ENCODE measurements around the gene CAMK2B. TPM values are rescaled to one million over a fixed set of nuclear protein-coding genes. Genes with fewer than 3 reads are reported as not detected.
A peak's percentile ranks its signal among the peaks of the same experiment; 100 is the strongest.

Gene CAMK2B
- total RNA-seq, 5 donors from 2014 or later (not counting 1 experiment from before 2014, with no cell fraction given), result 0.35 TPM; not detected in 4

DNA sequence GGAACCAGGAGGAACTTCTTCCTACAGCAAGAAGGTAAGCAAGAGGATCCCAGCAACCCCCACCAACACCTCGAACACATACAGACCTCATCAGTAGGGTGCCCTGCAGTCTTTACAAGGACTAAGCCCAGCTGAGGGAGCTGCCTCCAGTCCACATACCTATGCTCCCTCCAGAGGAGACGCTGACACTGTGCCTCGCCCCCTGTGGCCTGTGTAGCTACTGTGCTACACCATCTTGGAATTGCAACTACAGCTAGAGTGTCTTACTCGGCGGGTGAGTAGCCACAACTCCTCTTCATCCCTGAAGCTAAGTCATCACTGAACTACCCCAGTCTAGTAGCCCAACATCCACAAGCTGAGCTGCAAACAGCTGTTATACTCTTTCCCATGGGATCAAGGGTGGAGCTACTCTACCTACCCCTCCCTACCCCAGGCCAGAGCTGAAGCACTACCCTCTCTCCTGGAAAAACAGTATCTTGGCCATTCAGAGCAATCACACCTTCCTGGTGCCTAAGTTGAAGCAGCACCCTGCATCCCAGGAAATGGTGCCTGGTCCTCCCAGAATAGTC lies 42.2 kb upstream of the CAMK2B start:
- WGBS (ENCODE audit: insufficient coverage), result 90% methylated on average over 5 of the region's 5 CpGs
- peaks cover 36 to 40% of the 10 kb centered on the region in 2 donors for H3K27me3 Mint-ChIP-seq
- peaks cover under 1% of the 10 kb centered on the region for H3K36me3 Mint-ChIP-seq
- Histone ChIP-seq H3K9me3 (no peaks in the 10 kb centered on the region), H3K4me3 (ENCODE audit: control insufficient read depth in 1 of 2, extremely low read depth in 1 of 2, low read length in 1 of 2) (no peak overlapping the region), H3K27ac (ENCODE audit: low read length) (no peak overlapping the region), H3K27me3 (replicated peaks in 1 of 2; ENCODE audit: control insufficient read depth in 2 of 2, extremely low read depth in 1 of 2, insufficient read depth in 2 of 2, low read length in 1 of 2) (peaks cover 4 to 26% of the 10 kb centered on the region in 2 experiments), H3K36me3 (ENCODE audit: control insufficient read depth in 2 of 2, extremely low read depth in 1 of 2, insufficient read depth in 1 of 2, low read length in 1 of 2) (no peaks in the 10 kb centered on the region), H3K4me1 (ENCODE audit: control insufficient read depth in 1 of 2, extremely low read depth in 1 of 2, insufficient read depth in 2 of 2, low read length in 2 of 2) (no peaks in the 10 kb centered on the region)
- peaks cover 7 to 16% (median 9%) of the 10 kb centered on the region in 3 donors for H3K4me1 Mint-ChIP-seq
- H3K9me3 Mint-ChIP-seq, result peaks cover 0 to 13% (median 0%) of the 10 kb centered on the region in 3 donors
- no peak overlapping the region for H3K4me3 Mint-ChIP-seq
- no peak overlapping the region for H3K27ac Mint-ChIP-seq
- no peak for DNase-seq
- no peak for ATAC-seq (replicated peaks in 1 of 4)
- ChIA-PET CTCF (no interaction called here), POLR2A (no interaction called here)

DNA sequence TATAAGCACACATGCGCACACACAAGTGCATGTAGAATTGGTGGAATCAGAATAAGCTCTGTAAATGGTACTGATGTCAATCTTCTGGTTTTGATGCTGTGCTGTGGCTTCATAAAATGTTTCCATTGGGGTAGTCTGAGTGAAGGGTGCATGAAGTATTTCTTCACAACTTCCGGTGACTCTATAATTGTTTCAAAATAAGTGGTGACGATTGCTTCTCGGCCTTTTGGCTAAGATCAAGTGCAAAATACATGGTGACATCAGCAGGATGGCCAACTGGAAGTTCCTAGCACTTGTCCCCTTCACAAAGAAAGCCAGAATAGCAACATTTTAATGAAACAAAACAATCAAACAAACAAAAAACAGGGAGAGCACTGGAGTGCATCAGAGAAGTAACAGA lies 41.6 kb upstream of the CAMK2B start:
- Mint-ChIP-seq H3K4me3 (no peak overlapping the region), H3K27ac (no peak overlapping the region), H3K27me3 (peaks cover 36 to 46% of the 10 kb centered on the region in 2 donors), H3K9me3 (peaks cover 0 to 13% (median 0%) of the 10 kb centered on the region in 3 donors), H3K4me1 (peaks cover 7 to 14% (median 9%) of the 10 kb centered on the region in 3 donors), H3K36me3 (peaks cover 6% of the 10 kb centered on the region)
- Histone ChIP-seq H3K4me1 (ENCODE audit: control insufficient read depth in 1 of 2, extremely low read depth in 1 of 2, insufficient read depth in 2 of 2, low read length in 2 of 2) (no peaks in the 10 kb centered on the region), H3K9me3 (no peaks in the 10 kb centered on the region), H3K4me3 (ENCODE audit: control insufficient read depth in 1 of 2, extremely low read depth in 1 of 2, low read length in 1 of 2) (no peak overlapping the region), H3K36me3 (ENCODE audit: control insufficient read depth in 2 of 2, extremely low read depth in 1 of 2, insufficient read depth in 1 of 2, low read length in 1 of 2) (no peaks in the 10 kb centered on the region), H3K27me3 (replicated peaks in 1 of 2; ENCODE audit: control insufficient read depth in 2 of 2, extremely low read depth in 1 of 2, insufficient read depth in 2 of 2, low read length in 1 of 2) (peaks cover 4 to 26% of the 10 kb centered on the region in 2 experiments), H3K27ac (ENCODE audit: low read length) (no peak overlapping the region)
- 92% methylated on average over 2 of the region's 4 CpGs for WGBS (ENCODE audit: insufficient coverage)
- POLR2A ChIA-PET, result no interaction called here
- no peak for ATAC-seq (replicated peaks in 1 of 4)
- CTCF ChIA-PET, result no interaction called here
- no peak for DNase-seq

DNA sequence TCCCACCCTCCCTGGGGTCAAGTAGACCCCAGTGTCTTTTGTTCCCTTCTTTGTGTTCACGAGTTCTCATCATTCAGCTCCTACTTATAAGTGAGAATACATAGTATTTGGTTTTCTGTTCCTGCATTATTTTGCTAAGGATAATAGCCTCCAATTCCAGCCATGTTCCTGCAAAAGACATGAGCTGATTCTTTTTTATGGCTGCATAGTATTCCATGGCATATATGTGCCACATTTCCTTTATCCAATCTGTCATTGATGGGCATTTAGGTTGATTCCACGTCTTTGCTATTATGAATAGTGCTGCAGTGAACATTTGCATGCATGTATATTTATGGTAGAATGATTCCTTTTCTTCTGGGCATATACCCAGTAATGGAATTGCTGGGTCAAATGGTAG lies 28.3 kb upstream of the CAMK2B start:
- no peak overlapping the region for H3K27ac ChIP-seq (ENCODE audit: low read length)
- no CpG with 5 or more reads among the region's 2 CpGs for WGBS (ENCODE audit: insufficient coverage)
- ChIA-PET POLR2A (no interaction called here), CTCF (no interaction called here)
- no peaks in the 10 kb centered on the region for H3K9me3 ChIP-seq
- no peaks in the 10 kb centered on the region for H3K4me1 ChIP-seq (ENCODE audit: control insufficient read depth in 1 of 2, extremely low read depth in 1 of 2, insufficient read depth in 2 of 2, low read length in 2 of 2)
- peaks cover 0 to 17% of the 10 kb centered on the region in 2 experiments for H3K27me3 ChIP-seq (replicated peaks in 1 of 2; ENCODE audit: control insufficient read depth in 2 of 2, extremely low read depth in 1 of 2, insufficient read depth in 2 of 2, low read length in 1 of 2)
- no peak overlapping the region for H3K27ac Mint-ChIP-seq
- H3K4me1 Mint-ChIP-seq, result no peaks in the 10 kb centered on the region
- DNase-seq (no peak), ATAC-seq (replicated peaks in 1 of 4) (no peak)
- peaks cover 9 to 30% (median 9%) of the 10 kb centered on the region in 3 donors for H3K9me3 Mint-ChIP-seq
- H3K36me3 ChIP-seq (ENCODE audit: control insufficient read depth in 2 of 2, extremely low read depth in 1 of 2, insufficient read depth in 1 of 2, low read length in 1 of 2), result no peaks in the 10 kb centered on the region
- no peak overlapping the region for H3K4me3 Mint-ChIP-seq
- H3K4me3 ChIP-seq (ENCODE audit: control insufficient read depth in 1 of 2, extremely low read depth in 1 of 2, low read length in 1 of 2), result no peak overlapping the region
- H3K27me3 Mint-ChIP-seq, result peaks cover 29 to 45% of the 10 kb centered on the region in 2 donors
- H3K36me3 Mint-ChIP-seq, result peaks cover 12% of the 10 kb centered on the region

DNA sequence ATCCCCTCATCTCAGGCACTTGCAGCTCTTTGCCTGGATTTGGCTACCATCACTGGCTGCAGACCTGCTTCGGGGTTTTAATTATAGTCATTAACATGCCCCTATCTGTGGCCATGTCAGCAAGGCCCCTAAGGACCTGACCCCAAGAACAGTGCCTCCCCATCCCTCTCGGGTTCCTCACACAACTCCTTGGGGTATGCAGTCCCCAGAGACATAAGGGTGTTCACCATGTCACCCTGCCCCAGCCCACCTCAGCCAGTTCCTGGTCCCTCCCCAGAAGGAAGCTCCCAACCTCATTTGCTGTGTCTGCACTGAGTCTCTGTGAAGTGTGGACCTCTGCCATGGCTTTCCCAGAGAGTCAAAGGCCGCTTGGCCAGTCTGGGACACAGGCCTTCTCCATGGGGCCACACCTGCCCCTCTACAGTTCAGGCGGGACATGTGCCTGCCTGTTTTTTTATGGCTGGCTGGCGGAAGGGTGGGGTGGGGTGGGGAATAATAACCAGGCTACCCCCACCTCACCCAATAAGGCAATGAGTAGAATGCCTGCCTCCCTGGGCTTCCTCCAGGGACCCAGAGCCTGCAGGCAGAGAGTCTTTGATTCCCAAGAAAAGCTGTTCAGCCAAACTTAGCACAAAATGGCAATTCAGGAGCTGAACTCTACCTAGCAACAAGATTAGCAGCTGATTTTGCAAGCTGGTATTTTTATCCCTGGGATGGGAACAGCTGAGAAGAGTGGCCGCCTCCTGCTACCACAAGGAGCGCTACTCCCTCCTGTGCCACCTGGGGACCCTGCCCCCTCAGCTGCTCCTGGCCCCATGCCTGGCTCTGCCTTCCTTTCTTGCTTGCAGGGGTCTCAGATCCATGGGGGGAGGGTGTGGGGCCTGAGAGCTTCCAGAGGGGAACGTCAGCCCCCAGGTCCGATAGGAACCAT lies 23.7 kb upstream of the CAMK2B start:
- ATAC-seq (replicated peaks in 1 of 4) (no peak), DNase-seq (no peak)
- H3K4me3 Mint-ChIP-seq, result no peak overlapping the region
- H3K36me3 Mint-ChIP-seq, result peaks cover 12% of the 10 kb centered on the region
- peaks cover 33 to 36% of the 10 kb centered on the region in 2 donors for H3K27me3 Mint-ChIP-seq
- 82% methylated on average over 5 of the region's 9 CpGs for WGBS (ENCODE audit: insufficient coverage)
- Histone ChIP-seq H3K9me3 (no peaks in the 10 kb centered on the region), H3K27ac (ENCODE audit: low read length) (no peak overlapping the region), H3K4me1 (ENCODE audit: control insufficient read depth in 1 of 2, extremely low read depth in 1 of 2, insufficient read depth in 2 of 2, low read length in 2 of 2) (no peaks in the 10 kb centered on the region), H3K36me3 (ENCODE audit: control insufficient read depth in 2 of 2, extremely low read depth in 1 of 2, insufficient read depth in 1 of 2, low read length in 1 of 2) (no peaks in the 10 kb centered on the region), H3K4me3 (ENCODE audit: control insufficient read depth in 1 of 2, extremely low read depth in 1 of 2, low read length in 1 of 2) (no peak overlapping the region), H3K27me3 (replicated peaks in 1 of 2; ENCODE audit: control insufficient read depth in 2 of 2, extremely low read depth in 1 of 2, insufficient read depth in 2 of 2, low read length in 1 of 2) (peaks cover 0 to 33% of the 10 kb centered on the region in 2 experiments)
- ChIA-PET POLR2A (no interaction called here), CTCF (interaction anchor here (0.6 to 0.8 kb wide), 2 partner anchors 132 to 216 kb away, joined by 3 read pairs; no protein-coding TSS in a partner anchor)
- H3K27ac Mint-ChIP-seq, result no peak overlapping the region
- H3K9me3 Mint-ChIP-seq, result peaks cover 0 to 19% (median 9%) of the 10 kb centered on the region in 3 donors
- H3K4me1 Mint-ChIP-seq, result no peaks in the 10 kb centered on the region

DNA sequence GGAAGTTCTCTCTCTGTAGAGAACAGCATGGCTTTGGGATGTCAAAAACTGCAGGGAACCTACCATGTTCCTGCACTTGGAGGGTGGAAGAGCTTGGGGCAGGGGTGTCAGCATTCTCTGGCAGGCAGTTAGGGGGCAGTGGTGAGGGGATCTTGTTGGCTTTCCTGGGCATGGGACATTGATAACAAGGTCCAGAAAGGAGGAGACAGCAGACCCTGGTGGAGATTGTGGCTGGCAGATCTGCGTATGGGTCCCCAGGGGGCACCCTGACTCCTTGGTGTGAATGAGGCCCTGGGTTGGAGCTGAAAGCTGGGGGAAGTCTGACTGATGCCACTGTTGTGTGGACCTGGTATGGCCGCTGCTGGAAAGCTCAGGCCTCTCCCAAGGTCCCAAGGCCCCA lies 22.9 kb upstream of the CAMK2B start:
- no peak for ATAC-seq (replicated peaks in 1 of 4)
- CTCF ChIA-PET, result interaction anchor here (0.6 to 0.8 kb wide), 3 partner anchors 133 to 397 kb away, joined by 3 read pairs; no protein-coding TSS in a partner anchor
- 78% methylated on average over 1 of the region's 2 CpGs for WGBS (ENCODE audit: insufficient coverage)

DNA sequence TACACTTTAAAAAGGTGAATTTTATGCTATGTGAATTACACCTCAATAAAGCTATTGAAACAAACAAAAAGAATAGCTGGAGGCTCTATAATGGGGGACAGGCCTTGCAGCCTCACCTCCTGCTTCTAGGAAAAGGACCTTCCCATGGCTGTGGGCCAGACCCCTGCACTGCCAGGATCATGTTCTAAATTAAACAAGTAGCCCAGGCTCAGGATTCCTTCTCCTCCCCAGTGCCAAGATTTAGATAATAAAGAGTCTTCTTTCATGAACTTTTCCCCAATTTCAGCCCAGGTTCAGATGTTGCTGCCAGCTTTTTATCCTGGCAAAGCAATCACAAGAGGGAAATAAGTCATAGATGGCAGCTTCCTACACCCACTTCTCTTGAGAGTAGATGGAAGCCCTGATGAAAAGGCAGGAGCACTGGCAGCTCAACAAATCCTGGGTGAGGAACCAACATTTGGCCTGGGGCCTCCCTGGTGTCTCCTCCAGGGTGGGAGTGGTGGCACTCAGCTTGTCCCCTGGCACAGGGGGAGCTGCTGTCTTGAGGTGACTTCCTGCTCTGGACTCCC lies 22.2 kb upstream of the CAMK2B start:
- ATAC-seq (replicated peaks in 1 of 4), result no peak
- ChIA-PET POLR2A (interaction anchor here in 1 of 2 donors (0.6 kb wide), 1 partner anchor 810 kb away, joined by 6 read pairs; the partner anchor contains the start of gene RAMP3), CTCF (interaction anchor here (0.6 to 0.7 kb wide), 3 partner anchors 133 to 398 kb away, joined by 3 read pairs; no protein-coding TSS in a partner anchor)

More for the DNA sequence above, 22.9 kb upstream of the CAMK2B start:
- H3K27me3 Mint-ChIP-seq, result peaks cover 33 to 36% of the 10 kb centered on the region in 2 donors
- Histone ChIP-seq H3K27me3 (replicated peaks in 1 of 2; ENCODE audit: control insufficient read depth in 2 of 2, extremely low read depth in 1 of 2, insufficient read depth in 2 of 2, low read length in 1 of 2) (peaks cover 0 to 33% of the 10 kb centered on the region in 2 experiments), H3K9me3 (no peaks in the 10 kb centered on the region), H3K36me3 (ENCODE audit: control insufficient read depth in 2 of 2, extremely low read depth in 1 of 2, insufficient read depth in 1 of 2, low read length in 1 of 2) (no peaks in the 10 kb centered on the region), H3K4me3 (ENCODE audit: control insufficient read depth in 1 of 2, extremely low read depth in 1 of 2, low read length in 1 of 2) (no peak overlapping the region), H3K4me1 (ENCODE audit: control insufficient read depth in 1 of 2, extremely low read depth in 1 of 2, insufficient read depth in 2 of 2, low read length in 2 of 2) (no peaks in the 10 kb centered on the region), H3K27ac (ENCODE audit: low read length) (no peak overlapping the region)
- H3K36me3 Mint-ChIP-seq, result peaks cover 12% of the 10 kb centered on the region
- POLR2A ChIA-PET, result no interaction called here
- no peaks in the 10 kb centered on the region for H3K4me1 Mint-ChIP-seq
- peak in 3 of 35 experiments; percentile 4 to 29 (median 8) for DNase-seq
- no peak overlapping the region for H3K27ac Mint-ChIP-seq
- peaks cover 0 to 13% (median 9%) of the 10 kb centered on the region in 3 donors for H3K9me3 Mint-ChIP-seq
- no peak overlapping the region for H3K4me3 Mint-ChIP-seq

More for the DNA sequence above, 22.2 kb upstream of the CAMK2B start:
- H3K27ac Mint-ChIP-seq, result no peak overlapping the region
- no peaks in the 10 kb centered on the region for H3K4me1 Mint-ChIP-seq
- Histone ChIP-seq H3K4me1 (ENCODE audit: control insufficient read depth in 1 of 2, extremely low read depth in 1 of 2, insufficient read depth in 2 of 2, low read length in 2 of 2) (no peaks in the 10 kb centered on the region), H3K27ac (ENCODE audit: low read length) (no peak overlapping the region), H3K27me3 (replicated peaks in 1 of 2; ENCODE audit: control insufficient read depth in 2 of 2, extremely low read depth in 1 of 2, insufficient read depth in 2 of 2, low read length in 1 of 2) (peaks cover 0 to 33% of the 10 kb centered on the region in 2 experiments), H3K9me3 (no peaks in the 10 kb centered on the region), H3K36me3 (ENCODE audit: control insufficient read depth in 2 of 2, extremely low read depth in 1 of 2, insufficient read depth in 1 of 2, low read length in 1 of 2) (no peaks in the 10 kb centered on the region), H3K4me3 (ENCODE audit: control insufficient read depth in 1 of 2, extremely low read depth in 1 of 2, low read length in 1 of 2) (no peak overlapping the region)
- DNase-seq, result no peak
- peaks cover 0 to 13% (median 9%) of the 10 kb centered on the region in 3 donors for H3K9me3 Mint-ChIP-seq
- H3K27me3 Mint-ChIP-seq, result peaks cover 33 to 36% of the 10 kb centered on the region in 2 donors
- peaks cover 12% of the 10 kb centered on the region for H3K36me3 Mint-ChIP-seq
- no peak overlapping the region for H3K4me3 Mint-ChIP-seq
